GM20431 (cell line): Measurements from ENCODE around the gene HEATR5B.
"Not testable (repeated sequence)": the region's sequence is repeated elsewhere in the genome, so short reads cannot be mapped to it uniquely, and the experiment has no call there.

Experiments
- in situ Hi-C: fragments of 300-500 bp; cut with MseI, MboI; formaldehyde crosslinking; loops from one replicate; pipeline ENCODE4 v1.15.0; 2020; ENCODE audit warnings: low sequenced_read_pairs; ENCODE audit not compliant: unreplicated experiment

The HEATR5B gene

DNA sequence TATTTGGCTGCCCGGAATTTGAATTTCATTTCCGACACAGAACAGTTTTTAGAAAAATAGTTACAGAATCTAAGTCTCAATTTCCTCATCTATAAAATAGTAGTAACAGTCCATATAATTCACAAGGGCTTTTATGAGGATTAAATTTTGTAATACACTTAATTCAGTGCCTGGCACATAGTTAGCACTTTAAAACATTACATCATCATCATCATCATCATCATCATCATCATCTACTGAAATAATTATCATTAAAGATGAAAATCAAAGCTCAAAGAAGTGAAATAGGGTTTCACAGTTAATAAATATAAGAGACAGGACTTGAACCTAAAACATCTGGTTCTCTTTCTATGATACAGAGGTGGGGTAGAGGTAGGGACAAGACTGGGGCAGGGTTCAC lies 13.2 kb downstream of the HEATR5B start:
- in situ Hi-C loops: no loop called here

DNA sequence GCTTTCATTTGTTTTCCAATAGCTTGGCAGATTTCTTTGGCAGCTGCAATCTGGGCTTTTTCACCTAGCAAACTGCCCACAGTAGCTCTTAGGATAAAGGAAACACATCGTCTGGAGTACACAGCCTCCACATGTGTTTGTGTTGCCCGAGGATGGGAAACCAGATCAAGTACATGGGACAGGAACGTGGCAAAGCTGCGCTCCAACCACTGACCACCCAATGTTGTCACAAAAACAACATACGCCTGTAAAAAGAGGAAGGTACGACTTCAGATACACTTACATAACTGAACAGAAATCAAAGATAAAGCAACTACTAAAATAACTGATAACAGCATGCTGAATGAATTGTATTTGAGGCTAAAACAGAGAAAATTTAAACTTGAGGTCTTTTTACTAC lies 15.5 kb downstream of the HEATR5B start:
- in situ Hi-C loops: no loop called here

DNA sequence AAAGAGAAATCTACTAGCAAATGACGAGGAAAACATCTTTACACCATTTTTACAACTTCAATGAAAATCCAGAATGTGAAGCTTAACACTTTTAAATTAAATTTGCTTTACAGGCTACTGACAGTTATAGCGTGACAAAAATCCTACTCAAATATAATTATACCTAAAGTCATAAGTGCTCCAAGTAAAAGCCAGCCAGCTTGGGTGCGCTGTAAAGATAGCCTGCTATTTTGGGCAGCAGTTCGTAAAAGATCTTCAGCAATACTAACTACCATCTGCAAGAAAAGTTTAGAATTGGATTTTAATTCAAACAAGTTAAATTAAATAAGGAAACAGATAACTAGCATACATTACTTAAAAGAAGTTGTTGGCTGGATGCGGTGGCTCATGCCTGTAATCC lies 22.4 kb downstream of the HEATR5B start:
- in situ Hi-C loops: no loop called here

DNA sequence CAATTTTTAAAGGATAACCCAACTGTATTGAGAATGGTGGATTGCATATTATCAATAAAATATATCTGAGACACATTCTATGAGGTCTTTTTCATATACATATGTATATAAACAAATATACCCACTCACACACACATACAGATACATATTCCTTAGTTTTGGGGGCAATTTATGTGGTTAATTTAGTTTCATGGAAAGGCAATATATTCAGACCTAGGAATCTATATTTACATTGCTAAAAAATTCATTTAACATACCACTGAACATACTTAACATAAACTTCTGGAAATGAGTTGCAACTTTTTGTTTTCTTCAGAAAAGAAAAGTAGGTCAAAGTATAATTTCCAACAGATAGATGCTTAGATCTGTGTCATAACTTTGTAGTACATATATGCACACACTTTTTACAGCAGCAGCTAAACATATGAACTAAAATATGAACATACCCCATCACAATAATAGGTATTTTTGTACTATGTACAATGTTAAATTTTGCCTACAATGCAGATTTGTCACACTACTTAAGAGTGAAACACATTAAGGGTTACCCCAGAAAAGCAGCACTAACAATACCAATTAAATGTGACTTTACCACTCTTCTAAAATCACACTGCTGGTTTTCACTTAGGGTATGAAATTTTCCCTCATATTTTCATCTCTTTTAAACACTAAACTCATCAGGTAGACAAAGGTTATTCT lies 23.0 kb downstream of the HEATR5B start:
- in situ Hi-C loops: no loop called here

DNA sequence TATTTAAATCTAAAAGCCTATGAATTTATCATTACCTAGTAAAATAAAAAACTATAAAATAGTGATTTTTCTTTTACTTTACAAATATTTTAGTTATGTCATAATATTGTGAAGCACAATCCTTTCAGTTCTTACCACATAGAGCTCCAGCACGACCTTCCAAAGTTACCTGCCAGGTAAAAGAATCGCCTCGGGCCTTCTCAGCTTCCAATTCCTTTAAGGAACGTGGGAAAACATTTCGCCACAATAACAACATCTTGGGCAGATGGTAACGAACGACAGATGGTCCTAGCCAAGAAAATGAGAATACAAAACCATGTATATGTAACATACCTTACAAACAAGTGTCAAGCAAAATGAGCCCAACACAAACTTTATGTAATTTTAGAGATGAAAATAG lies 23.7 kb downstream of the HEATR5B start:
- in situ Hi-C loops: no loop called here

DNA sequence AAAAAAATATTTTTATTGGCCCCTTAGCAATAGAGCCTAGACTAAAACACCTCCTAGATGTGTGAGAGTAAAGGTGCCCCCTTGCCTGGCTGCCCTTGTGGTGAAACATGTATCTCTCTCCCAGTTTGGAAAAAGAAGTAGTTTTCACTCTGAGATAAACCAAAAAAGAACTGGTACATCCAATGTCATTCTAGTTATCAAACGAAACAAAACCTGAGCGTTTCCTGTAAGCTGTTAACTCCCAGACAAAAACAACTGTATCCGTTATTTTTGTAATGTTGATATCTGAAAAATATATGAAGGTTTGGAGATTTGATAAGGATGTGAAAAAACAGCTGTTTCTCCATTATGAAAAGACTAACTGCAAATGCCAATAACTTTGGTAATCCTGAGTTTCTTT lies 24.3 kb downstream of the HEATR5B start:
- in situ Hi-C loops: no loop called here

DNA sequence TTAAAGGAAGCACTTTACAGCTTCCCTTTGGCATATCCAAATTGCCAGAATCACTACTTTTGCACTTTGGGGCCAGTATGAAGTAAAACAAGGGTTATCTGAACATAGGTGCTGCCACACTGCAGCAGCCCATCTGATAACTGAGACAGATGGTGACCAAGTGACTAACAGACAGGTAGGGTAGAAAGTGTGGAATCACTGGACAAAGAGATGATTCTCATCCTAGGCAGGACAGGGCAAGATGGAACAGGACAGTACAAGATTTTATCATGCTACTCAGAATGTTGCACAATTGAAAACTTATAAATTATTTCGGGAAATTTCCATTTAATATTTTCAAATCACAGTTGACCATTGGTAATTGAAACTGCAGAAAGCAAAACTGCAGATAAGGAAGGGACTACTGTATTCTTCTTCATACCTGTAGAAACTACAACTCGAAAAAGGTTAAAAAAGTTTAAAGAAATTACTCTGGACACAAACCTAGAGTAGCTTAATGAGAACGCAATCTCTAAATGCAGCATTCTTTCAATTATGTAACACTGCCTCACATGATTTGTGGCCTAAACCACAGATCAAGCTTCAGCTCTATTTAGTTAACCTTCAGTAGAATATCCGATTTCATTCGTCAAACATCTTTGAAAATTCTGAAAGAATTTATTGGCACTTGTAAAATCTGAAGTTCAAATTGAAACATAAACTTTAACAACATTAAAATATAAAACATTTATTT lies 31.4 kb downstream of the HEATR5B start:
- in situ Hi-C loops: no loop called here

DNA sequence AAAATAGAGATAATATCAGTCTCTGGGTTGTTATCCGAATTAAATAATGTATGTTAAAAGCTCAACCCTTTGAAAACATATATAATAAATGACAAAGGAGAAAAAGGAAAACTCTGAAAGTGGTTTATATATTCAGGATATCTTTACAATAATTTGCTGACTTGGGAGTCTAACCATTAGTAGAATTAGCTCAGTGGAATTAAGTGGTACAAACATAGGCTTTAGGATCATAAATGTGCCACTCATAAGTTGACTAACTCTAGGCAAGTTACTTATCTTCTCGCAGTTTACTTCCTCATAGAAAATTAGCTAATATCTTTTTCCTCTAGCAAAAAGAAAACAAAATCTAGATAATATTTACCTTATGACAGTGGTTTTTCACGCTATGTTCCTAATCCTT lies 44.6 kb downstream of the HEATR5B start:
- in situ Hi-C loops: no loop called here

DNA sequence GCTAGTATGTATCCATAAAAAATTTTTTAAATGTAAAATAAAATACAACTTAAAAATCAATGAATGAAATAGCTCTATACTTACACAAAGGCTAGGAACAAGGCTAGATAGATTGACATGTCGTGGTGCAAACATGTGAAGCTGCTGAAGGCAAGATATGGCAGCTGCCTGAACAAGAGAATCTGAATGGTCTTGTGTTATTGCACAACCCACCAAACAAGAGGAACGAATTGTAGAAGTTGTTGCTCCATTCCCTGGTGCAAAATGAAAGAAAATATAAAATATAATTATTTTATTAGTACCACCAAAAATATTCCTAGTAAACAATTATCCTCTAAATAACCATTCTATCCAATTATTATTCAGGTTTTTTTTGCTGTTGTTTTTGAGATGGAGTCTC lies 46.4 kb downstream of the HEATR5B start:
- in situ Hi-C loops: no loop called here

DNA sequence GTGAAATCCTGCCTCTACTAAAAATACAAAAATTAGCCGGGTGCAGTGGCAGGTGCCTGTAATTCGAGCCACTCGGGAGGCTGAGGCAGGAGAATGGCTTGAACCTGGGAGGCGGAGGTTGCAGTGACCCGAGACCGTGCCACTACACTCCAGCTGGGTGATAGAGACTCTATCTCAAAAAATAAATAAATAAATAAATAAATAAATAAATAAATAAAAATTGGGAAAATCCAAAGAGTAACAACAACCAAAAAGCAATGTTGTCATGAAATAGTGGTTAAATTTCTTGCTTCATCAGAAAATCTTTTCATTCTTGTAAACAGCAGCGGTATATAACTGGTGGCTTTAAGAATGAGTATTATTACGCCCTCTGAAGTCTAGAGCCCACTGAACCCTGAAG lies 54.4 kb downstream of the HEATR5B start:
- in situ Hi-C loops: no loop called here

DNA sequence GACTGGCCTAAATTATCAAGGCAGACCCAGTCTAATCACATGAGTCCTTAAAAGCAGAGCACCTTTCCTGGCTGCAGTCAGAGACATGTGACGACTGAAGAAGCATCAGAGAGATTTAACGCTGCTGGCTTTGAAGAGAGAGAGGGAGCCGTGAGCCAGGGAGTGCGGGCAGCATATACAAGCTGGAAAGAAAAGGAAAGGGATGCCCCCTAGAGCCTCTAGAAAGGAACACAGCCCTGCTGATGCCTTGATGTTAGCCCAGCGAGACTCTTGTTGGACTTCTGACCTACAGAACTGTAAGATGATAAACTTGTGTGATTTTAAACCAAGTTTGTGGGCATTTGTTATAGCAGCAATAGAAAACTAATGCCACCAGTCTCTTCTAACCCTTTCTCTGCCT lies 58.1 kb downstream of the HEATR5B start:
- in situ Hi-C loops: no loop called here

DNA sequence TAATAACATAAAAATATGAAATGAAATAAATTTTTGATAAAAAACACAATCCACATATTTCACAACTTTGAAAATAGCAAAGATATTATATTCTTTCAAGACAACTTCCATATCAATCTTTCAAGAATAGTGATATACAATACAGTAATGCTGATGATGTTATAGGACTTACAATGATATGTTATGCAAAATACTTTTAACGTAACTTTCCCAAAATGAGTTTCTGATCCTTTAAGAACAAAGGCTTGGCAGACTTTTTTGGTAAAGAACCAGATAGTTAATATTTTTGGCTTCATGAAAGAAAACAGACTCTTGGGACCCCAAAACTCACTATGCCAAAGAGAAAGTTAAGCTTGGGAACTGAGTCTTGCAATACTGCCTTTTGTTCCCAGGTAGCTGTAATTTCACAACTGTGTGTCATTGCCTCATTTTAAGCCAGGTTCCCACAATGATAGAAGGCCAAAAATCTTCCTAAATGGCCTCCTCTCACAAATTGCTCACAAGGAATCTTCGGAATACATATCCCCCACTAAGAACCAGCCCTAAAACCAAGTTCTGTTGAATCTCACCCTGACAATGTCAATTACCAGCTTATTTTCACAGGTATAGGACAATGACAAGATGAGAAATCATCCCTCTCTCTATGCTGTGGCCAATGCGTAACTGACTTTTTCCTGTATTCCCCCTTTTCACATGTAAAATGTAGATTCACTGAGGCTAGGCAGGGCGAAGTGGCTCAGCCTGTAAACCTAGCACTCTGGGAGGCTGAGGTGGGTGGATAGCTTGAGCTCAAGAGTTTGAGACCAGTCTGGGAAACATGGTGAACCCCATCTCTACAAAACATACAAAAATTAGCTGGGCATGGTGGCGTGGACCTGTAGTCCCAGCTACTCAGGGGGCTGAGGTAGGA lies 63.0 kb downstream of the HEATR5B start:
- in situ Hi-C loops: no loop called here

DNA sequence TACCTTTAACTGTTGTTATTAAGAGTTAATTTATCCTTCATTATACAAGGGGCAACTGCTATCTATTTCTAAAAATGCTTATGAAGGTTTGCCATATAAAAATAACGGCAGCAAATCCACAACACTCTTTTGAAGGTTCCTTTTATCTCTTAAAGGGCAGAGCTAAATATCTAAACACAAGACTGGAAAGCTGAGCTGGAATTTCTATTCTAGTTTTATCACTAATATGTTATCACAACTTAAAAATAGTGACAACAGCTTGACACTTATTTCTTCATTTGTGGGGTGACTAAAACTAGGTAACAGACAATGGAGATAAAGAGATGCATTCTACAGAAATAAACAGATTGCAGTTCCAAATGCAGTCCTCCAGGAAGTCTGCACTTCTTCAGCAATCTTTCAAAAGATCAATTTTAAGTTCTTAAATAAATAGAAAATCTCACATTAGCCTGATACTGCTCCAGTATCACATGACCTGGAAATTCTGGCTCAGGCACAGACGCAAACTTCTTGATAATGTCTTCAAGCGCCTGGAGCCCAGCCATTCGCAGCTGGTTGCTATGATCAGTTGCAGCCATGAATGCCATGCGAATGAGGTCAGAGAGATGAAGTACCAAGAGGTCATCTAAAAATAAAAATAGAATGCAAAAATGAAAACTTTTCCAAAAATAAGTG lies 63.8 kb downstream of the HEATR5B start:
- in situ Hi-C loops: no loop called here

DNA sequence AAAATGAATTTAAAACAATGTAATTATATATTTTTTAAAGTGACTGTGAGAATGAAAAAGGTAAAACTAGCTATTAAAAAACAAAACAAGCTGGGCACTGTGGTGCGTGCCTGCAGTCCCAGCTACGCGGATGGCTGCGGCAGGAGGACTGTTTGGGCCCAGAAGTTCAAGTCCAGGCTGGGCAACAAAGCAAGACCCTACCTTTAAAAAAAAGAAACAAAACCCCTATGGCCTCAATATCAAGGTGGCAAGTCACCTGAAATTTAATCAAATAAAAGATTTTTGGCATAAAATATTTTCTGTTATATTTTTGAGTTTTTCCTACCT lies 70.9 kb downstream of the HEATR5B start:
- in situ Hi-C loops: no loop called here

DNA sequence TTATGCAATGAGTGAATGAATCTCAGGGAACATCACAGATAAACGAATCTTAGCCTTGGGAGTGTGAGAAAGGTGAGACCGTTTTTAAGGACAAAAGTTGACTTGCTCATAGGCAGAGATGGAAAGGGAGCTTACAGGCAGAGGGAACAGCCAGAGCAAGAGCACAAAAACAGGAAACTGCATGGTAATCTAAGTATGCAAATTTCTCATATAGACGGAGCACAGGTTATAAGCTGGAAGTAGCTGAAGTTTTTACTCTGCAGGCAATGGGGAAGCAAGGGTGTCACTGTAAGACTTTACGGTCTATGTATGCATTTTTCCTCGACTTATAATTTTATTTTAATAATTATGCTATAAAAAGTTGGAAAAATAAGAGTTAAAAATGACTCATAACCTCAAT lies 73.0 kb downstream of the HEATR5B start:
- in situ Hi-C loops: no loop called here

DNA sequence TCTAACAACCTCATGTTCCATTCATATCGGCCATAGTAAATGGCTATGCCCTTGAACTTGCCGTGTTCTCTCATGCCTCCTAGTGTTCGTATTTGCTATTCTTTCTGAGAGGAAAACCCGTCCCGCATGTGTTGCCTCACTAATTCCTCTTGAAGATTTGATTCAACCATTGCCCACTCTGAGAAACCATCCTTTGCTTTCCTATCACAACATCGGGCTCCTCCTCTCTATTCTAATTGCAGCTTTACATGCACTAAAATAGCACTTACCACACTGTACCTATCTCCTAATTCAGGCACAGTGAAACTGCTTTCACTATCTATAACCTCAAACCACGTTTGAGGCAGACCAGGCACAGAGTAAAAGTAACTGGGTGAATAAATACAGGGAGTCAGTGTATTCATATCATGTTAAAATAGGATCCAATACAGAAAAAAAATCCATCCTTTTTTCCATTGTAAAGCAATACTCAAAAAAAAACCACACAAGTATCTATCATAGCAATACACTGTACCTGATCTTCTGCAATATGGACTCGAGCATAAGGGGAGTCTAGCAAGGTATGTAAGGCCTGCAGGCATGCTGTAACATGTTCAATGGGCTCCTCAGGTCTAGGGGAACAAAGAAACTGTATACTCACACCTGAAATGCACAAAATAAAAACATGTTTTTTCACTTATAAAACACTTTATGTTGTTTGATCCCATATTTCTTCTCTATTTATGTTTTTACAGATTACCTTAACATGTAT lies 78.9 kb downstream of the HEATR5B start:
- in situ Hi-C loops: no loop called here

DNA sequence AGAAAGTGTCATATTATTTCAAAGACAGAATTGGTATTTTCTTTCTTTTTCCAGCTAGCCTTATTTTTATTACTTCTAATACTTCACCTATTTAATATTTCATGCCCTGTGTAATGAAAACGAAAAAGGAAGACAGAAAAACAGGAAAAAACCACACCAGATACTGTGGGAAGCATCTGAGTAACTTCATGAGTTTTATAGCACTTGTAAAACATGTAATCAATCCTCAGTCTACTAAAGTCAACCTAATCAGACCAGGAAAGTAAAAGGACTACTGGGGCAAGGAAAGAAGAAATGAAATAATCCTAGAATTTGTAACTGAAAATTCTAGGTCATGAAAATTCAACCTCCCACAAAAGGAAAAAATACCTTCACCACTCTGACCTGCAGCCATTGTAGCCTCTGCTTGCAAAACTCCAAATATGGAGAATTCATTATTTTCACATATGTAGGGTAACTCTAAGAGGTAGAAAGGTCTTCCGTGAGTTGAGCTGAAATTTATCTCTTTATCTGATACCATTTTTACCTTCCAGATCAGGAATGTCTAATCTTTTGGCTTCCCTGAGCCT lies 83.1 kb downstream of the HEATR5B start:
- in situ Hi-C loops: no loop called here

DNA sequence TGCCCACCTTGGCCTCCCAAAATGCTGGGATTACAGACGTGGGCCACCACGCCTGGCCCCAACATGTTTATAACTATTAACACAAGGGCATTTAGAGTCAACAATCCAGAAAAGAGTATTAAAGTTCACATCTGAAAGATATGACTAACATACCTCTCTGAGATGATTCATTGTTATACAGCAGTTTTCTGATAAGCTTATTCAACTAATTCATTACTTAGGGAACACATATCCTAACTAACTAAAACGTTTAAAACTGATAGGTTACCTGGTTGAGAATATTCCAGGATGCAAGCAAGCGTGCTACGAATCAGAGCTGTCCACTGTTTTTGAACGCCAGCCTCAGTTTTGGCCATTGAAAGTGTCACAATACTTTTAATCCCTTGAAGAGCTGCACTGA lies 83.9 kb downstream of the HEATR5B start:
- in situ Hi-C loops: no loop called here

DNA sequence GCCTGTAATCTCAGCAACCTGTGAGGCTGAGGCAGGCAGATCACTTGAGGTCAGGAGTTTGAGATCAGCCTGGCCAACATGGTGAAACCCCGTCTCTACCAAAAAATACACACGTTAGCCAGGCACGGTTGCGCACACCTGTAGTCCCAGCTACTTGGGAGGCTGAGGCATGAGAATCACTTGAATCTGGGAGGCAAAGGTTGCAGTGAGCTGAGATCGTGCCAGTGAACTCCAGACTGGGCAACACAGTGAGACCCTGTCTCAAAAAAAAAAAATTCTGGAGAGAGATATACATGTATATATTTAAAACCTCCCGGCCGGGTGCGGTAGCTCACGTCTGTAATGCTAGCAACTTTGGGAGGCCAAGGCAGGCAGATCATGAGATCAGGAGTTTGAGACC lies 84.8 kb downstream of the HEATR5B start:
- in situ Hi-C loops: not testable (repeated sequence)
